Neural progenitor cell (in vitro differentiated cells): Measurements from ENCODE around the gene CRIM1.

ENCODE experiments used
- CTCF ChIP-seq: fragments of 200-600 bp; sonication (generic); IDR thresholded peaks from 2 replicates; pipeline ENCODE4 v1.5.1; 2017; ENCODE audit warnings: antibody characterized with exemption, mild to moderate bottlenecking
- EZH2 ChIP-seq: fragments of 200-600 bp; sonication (generic); IDR thresholded peaks from 2 replicates; pipeline ENCODE4 v1.6.1; 2017; ENCODE audit warnings: antibody characterized with exemption, mild to moderate bottlenecking, moderate library complexity
- EZH2phosphoT487 ChIP-seq: fragments of 200-600 bp; sonication (generic); IDR thresholded peaks from 2 replicates; pipeline ENCODE4 v1.6.1; 2017; ENCODE audit warnings: antibody characterized with exemption

- TF ChIP-seq CTCF, result peak; percentile 23
- no peak for TF ChIP-seq EZH2
- TF ChIP-seq EZH2phosphoT487, result no peak
Observed at GRCh38 chr2:36530983-36531354, 175.4 kb downstream of the CRIM1 start.
